OCI-LY1 (cell line): Measurements from ENCODE around the gene ARHGEF17.

Source experiments
- EZH2 ChIP-seq: fragments of 200-600 bp; sonication (generic), shearing (Covaris generic); IDR thresholded peaks from 2 replicates; pipeline ENCODE4 v1.8.0; 2017; ENCODE audit warnings: borderline replicate concordance, mixed run types, mild to moderate bottlenecking, antibody characterized with exemption, low read length, moderate library complexity, mixed read lengths
- TF ChIP-seq, protein P1 (sequence below): fragments of 200-600 bp; sonication (generic), shearing (Covaris generic); IDR thresholded peaks from 2 replicates; pipeline ENCODE4 v1.5.1; 2017; ENCODE audit warnings: mild to moderate bottlenecking, antibody characterized with exemption, low read length, moderate library complexity, mixed read lengths

DNA sequence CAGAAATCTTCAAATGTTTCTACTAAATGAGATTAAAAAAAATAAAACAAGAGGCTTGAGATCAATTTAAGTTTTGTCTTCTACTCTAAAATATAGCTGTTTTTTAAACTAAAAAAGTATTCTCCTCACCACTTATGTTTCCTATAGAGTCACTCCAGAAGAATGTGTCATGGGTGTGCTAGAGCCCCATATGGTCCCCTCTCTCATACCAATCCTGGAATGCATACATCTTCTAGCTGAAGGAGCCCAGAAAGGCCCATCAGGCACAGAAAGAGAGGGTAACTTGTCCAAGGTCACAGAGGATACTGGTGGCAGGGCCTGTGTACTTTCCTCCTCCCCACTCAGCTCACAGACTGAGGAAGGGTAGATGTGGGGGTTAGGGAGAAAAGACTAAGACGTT is 102.6 kb downstream of the ARHGEF17 start:
- TF ChIP-seq, protein P1, sequence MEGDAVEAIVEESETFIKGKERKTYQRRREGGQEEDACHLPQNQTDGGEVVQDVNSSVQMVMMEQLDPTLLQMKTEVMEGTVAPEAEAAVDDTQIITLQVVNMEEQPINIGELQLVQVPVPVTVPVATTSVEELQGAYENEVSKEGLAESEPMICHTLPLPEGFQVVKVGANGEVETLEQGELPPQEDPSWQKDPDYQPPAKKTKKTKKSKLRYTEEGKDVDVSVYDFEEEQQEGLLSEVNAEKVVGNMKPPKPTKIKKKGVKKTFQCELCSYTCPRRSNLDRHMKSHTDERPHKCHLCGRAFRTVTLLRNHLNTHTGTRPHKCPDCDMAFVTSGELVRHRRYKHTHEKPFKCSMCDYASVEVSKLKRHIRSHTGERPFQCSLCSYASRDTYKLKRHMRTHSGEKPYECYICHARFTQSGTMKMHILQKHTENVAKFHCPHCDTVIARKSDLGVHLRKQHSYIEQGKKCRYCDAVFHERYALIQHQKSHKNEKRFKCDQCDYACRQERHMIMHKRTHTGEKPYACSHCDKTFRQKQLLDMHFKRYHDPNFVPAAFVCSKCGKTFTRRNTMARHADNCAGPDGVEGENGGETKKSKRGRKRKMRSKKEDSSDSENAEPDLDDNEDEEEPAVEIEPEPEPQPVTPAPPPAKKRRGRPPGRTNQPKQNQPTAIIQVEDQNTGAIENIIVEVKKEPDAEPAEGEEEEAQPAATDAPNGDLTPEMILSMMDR = no peak
- no peak for TF ChIP-seq EZH2
